HS-5 (cell line): ENCODE measurements around the gene STK16.
"Not testable (repeated sequence)": the region's sequence is repeated elsewhere in the genome, so short reads cannot be mapped to it uniquely, and the experiment has no call there.

Experiments used
- DNase-seq: peaks from one replicate; pipeline ENCODE4 v3.0.0-alpha.2; 2012; ENCODE audit warnings: low read depth

The STK16 gene

GRCh38 chr2:219244789-219245147, 511 bp upstream of the STK16 start:
- no peak for DNase-seq

GRCh38 chr2:219245899-219246230, 586 bp downstream of the STK16 start:
- DNase-seq = no peak

DNA sequence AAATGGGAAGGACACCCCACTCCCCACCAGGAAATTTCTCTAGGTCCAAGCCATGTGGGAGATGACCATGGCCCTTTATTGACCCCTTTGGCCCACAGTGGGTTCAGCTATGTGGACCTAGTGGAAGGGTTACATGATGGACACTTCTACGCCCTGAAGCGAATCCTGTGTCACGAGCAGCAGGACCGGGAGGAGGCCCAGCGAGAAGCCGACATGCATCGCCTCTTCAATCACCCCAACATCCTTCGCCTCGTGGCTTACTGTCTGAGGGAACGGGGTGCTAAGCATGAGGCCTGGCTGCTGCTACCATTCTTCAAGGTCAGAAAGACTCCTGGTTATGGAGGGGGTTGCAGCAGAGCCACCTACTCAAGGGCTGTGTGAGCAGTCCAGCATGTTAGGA, 1.3 kb downstream of the STK16 start:
- DNase-seq = no peak

- no peak for DNase-seq
These were observed 2.7 kb downstream of the STK16 start for GRCh38 chr2:219247678-219248642.

GRCh38 chr2:219248845-219249202, 3.5 kb downstream of the STK16 start:
- no peak for DNase-seq

DNA sequence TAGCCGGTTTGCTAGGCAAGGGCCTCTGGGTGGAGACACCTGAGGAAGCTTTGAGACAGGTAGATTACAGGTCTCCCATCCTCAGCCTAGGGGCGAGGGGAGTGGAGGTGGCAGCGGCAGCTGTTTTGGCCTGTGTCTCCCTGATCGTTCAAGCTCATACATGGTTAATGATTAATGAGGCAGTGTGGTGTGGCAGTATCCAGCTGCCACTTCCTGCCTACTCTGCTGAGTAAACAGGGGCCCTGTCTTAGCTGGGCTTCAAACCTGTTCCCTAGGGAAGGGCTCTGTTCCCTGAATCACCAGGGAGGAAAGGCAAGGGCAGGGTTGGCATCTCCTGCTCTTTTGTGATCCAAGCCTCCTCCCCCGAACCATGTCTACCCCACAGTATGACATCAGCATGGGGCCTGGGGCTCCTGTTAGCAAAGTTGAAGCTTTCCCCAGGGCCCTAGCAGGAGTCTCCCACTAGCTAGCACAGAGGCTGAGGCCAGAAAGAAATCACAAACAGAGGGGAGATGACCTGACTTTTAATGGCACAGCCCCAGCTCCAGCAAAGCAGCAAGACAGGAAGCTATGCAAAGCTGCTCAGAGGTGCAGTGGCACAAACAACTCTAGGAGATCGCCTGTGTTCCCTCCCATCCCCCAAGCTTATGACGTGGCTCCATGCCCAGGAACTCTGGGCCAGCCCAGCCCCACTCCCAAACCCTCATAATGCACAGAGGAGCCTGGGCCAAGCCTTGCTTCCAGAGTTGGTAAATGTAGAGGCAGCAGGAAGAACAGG, 4.1 kb downstream of the STK16 start:
- DNase-seq = peak; percentile 68

DNA sequence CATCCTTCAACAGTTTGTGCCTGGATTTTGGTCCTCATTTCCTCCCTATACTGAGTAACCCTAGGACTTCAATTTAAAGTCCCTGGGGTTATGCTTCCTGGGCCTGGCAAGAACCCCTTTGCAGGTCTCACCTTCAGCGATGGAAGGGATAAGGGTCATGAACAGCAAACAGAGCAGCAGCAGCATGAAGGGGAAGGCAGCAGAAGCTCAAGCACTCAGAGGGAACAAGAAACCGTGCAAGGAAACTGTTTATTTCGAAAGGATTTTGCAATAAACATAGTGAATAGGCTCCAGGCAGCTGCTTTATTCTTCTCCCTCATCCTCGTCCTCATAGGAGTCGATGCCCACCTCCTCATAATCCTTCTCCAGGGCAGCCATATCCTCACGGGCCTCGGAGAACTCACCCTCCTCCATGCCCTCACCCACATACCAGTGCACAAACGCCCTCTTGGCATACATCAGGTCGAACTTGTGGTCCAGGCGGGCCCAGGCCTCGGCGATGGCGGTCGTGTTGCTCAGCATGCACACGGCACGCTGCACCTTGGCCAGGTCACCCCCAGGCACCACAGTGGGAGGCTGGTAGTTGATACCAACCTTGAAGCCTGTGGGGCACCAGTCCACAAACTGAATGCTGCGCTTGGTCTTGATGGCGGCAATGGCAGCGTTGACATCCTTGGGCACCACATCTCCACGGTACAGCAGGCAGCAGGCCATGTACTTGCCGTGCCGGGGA, 4.9 kb downstream of the STK16 start:
- no peak for DNase-seq

- no peak for DNase-seq
These were observed 6.4 kb downstream of the STK16 start for GRCh38 chr2:219251656-219252055.

- no peak for DNase-seq
These were observed 6.8 kb downstream of the STK16 start for GRCh38 chr2:219252084-219252483.

- no peak for DNase-seq
These were observed 7.3 kb downstream of the STK16 start for GRCh38 chr2:219252570-219252899.

GRCh38 chr2:219252900-219253752, 7.8 kb downstream of the STK16 start, which contains the start of gene TUBA4B:
Gene TUBA4B, plus strand, starts transcription at chr2:219253243. Its CDS starts 165 bp downstream, at chr2:219253408.
- no peak for DNase-seq

GRCh38 chr2:219253753-219254589, 8.7 kb downstream of the STK16 start, which contains the start of gene TUBA4A:
Gene TUBA4A, minus strand, starts transcription at chr2:219253918. Its CDS starts 60 bp downstream, at chr2:219253858.
- no peak for DNase-seq

DNA sequence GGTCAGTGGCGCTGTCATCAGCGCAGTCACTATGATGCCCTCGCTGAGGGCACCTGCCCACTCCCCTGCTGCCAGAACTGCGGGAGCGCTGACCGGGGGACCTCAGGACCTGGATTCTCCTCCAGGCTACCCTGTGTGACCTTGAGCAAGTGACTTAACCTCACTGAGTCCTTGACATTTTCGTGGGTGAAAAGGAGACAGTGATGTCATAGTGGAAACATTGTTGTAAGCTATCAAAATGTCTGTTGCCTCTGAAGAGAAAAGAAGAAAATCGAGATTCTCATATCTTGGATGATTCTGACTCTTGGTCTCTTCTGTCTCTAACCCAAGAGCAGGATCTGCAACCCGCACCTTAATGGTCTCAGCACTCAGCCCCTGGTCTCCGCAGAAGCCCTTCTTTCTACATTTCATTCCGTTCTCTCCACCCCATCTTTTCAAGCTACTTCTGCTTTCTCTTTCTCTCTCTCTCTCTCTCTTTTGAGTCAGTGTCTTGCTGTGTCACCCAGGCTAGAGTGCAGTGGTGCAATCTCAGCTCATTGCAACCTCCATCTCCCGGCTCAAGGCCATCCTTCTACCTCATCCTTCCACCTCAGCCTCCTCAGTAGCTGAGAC, 9.4 kb downstream of the STK16 start:
- no peak for DNase-seq

DNA sequence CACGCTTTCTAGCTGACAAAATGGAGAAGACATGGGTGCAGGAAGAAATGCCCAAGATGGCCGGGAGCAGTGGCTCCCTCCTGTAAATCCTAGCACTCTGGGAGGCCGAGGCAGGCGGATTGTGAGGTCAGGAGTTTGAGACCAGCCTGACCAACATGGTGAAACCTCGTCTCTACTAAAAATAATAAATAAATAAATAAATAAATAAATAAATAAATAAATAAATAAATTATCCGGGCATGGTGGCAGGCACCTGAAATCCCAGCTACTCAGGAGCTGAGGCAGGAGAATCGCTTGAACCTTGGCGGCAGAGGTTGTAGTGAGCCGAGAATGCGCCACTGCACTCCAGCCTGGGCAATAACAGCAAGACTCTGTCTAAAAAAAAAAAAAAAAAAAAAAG, 13.7 kb downstream of the STK16 start:
- DNase-seq = not testable (repeated sequence)

- DNase-seq = no peak
These were observed 16.0 kb downstream of the STK16 start for GRCh38 chr2:219261024-219261855.

GRCh38 chr2:219266232-219266631, 21.0 kb downstream of the STK16 start:
- DNase-seq = no peak

GRCh38 chr2:219266886-219267285, 21.6 kb downstream of the STK16 start:
- DNase-seq = no peak

GRCh38 chr2:219268294-219268693, 23.0 kb downstream of the STK16 start:
- no peak for DNase-seq

DNA sequence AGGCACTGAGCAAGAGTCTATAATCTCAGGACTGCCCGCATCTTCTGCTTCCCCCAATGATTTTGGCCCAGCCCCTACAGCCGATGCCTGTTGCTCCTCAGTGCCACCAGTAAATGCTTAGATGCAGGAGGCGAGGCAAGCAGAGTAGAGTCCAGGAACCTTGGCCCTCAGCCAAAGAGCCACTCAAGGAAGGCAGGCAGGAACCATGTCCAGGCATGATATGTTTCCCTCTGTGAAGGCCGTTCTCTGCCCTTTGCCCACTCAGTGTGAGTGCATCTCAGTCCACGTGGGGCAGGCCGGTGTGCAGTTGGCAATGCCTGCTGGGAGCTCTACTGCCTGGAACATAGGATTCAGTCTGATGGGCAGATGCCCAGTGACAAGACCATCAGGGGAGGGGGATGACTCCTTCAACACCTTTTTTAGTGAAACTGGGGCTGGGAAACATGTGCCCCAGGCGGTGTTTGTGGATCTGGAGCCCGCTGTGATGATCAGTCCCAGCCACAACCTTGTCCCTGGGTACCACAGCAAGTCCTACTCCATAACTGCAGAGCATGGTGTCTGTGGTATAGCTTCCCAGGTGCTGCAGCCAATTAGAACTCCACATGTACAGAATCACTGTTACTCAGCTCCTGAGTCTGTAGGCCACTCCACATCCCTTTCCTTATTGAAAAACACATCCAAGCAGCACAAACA, 24.2 kb downstream of the STK16 start:
- no peak for DNase-seq
